ENCODE measurements around the gene RNF150.
"Not testable (repeated sequence)": the region's sequence is repeated elsewhere in the genome, so short reads cannot be mapped to it uniquely, and the experiment has no call there.

RNF150 gene

GRCh38 chr4:141075553-141075952, 57.7 kb downstream of the RNF150 start:
- no peak for DNase-seq (ENCODE audit: low read depth)

DNA sequence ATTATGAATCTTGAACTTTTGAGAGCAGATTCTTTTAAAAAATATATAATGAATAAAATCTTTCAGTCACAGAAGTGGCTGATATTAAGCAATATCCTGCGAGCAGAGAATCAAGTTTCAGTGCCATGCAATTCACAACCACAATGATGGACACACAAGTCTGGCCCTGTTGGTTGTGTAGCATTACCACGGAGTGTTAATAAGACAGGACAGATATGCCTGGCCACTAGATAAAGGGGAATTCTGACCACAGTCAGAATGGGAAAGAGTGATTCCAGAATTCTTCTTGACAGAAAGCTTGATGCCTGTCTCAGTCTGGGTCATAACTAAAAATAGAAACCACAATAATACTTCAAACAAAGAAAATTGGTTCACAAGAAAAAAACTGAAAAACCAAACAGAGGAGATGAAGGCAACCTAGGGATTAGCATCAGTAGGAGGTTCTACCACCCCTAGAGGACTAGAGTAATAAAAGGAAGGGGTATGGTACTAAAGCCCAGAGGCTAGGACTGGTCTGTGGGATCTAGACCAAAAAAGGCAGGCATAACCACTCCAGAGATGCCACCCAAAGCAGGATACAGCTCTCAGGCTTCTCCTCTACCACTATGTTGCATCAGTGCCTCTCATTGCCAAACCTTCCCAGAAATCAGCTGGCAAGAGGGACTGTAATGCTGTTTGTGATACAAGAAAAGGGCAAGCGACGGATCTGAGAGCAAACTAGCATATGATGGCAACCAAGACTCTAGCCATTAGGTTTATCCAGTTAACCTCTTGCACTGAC, 59.0 kb downstream of the RNF150 start:
- no peak for DNase-seq (ENCODE audit: low read depth)

GRCh38 chr4:141066690-141067089, 66.6 kb downstream of the RNF150 start:
- DNase-seq (ENCODE audit: low read depth), result no peak

DNA sequence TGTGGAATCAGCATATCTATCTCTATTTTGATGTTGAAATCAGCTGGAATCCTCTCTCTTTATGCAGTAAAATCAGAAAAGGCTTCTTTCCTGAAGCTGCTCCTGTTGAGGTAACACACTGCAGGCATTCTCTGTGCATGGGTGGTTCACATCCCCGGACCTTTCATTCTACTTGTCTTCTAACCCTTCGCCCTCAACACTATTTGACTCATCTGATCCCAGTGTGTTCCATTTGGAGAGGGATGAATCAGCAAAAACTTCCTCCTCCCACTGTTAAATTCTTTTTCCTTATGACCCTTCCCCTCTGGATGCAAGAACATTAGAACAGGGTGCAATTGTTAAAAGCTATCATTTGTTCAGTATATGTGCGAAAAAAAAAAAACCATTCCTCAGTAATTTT, 67.4 kb downstream of the RNF150 start:
- DNase-seq (ENCODE audit: low read depth), result no peak

GRCh38 chr4:141062651-141063050, 70.6 kb downstream of the RNF150 start:
- DNase-seq (ENCODE audit: low read depth), result no peak

DNA sequence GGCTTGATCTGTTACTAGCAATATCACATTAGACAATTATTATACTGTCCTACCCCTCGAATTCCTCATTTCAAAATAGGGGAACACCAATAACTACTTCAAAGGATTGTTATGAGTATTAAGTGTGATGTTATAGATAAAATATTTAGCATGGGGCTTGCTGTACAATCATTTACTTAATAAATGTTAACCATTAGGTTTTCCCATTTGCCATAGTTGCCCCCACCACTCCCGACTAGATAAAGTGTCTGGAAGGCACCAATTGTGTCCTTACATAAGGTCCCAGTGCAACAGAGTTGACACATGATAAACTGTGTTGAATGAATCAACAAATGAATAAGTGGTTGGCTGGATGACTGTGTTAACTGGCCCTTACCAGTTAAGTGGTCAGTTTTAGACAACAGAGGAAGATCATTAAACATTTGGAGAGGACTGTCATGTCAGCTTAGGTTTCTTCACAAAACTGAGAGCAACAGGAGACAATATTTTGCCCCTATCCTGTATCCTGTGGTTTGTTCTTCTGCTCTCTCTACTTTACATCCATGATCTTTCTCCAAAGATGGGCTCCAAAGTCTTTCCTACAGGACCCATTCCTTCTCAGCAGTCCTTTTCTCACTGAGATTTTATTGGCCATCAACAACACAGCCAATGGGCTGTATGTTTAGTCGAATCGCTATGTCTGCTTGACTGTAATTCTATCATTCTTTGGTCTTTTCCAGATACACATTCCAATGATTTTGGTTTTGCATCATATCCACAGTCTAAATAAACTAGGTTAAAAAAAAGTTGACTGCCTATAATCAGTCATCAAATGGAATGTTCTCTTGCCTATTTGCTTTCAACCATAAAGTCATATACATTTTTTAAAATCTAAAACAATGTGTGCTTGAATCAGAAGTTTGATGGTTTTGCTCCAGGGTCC, 74.4 kb downstream of the RNF150 start:
- DNase-seq (ENCODE audit: low read depth), result no peak

DNA sequence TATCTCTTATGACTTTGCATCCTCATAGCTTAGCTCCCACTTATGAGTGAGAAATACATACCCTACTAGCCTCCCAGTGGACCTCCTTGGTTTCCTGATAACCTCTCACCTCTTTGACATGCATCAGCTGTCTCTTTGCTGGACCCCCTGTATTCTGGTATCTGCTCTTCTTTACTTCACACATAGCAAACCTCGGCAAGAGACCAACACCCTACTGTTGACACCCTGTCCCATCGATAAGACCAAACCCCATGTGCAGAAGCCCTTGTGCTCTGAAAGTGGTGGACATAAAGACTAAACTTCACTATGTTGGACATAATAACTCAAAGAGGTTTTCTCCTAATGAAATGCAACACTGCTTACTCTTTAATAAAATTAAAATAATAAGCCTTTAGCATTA, 75.7 kb downstream of the RNF150 start:
- no peak for DNase-seq (ENCODE audit: low read depth)

DNA sequence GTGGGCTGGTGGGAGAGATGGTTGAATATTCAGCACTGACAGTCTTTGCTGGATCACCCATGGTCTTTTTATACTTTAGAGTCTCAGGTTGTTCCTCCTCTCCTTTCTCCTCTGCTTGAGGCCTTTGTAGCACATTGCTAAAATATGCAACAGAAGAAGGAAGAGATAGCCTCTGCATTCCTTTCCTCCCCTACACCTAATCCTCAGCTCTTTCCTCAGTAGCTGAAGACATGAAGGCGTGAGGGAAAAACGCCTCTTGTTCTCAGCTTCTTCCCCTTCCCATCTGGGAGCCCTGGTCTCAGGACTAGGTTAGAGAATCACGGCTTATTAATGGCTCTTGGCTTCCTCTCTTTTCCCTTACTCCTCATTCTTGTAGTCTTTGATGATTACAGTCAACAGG, 76.8 kb downstream of the RNF150 start:
- no peak for DNase-seq (ENCODE audit: low read depth)

DNA sequence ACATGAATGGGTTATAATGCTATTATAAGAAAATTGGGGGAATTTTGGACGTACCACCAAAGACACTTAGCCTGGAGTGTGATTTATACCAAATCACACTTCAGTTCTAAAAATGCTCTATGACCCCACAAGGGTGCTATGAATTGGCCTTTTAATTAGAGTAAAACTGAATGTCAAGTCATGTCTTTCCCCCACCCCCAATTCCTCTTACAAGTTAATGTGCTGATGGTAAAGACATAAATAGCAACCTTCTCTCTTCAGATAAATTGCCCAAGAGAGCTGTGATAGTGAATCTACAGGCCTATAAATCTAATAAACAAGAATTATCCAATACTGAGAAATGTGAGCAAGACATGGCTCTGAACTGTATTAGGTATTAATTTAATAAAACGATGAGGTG, 78.8 kb downstream of the RNF150 start:
- DNase-seq (ENCODE audit: low read depth), result no peak

GRCh38 chr4:141050999-141051398, 82.3 kb downstream of the RNF150 start:
- DNase-seq (ENCODE audit: low read depth), result not testable (repeated sequence)

- DNase-seq (ENCODE audit: low read depth), result no peak
These were observed 85.9 kb downstream of the RNF150 start for GRCh38 chr4:141047228-141047884.

- no peak for DNase-seq (ENCODE audit: low read depth)
These were observed 87.0 kb downstream of the RNF150 start for GRCh38 chr4:141046255-141046654.

DNA sequence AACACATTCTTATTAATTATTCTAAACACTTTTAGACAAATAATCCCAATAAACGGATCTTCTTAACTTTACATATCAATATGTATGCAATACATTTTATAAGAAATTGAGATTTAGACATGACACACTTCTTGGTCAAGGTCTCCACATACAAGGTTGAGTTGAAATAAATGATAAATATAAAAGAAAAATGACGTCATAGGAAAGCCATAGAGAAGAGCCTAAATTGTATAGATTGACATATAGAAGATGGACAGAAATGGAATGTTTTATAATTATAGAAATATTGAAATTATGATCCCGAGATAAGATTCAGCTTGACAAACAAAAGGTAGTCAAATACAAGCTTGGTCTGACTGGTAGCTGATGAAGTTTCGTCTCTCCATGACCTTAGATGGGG, 87.4 kb downstream of the RNF150 start:
- DNase-seq (ENCODE audit: low read depth), result no peak

- DNase-seq (ENCODE audit: low read depth), result no peak
These were observed 92.2 kb downstream of the RNF150 start for GRCh38 chr4:141041021-141041476.

GRCh38 chr4:141039156-141039555, 94.1 kb downstream of the RNF150 start:
- DNase-seq (ENCODE audit: low read depth), result no peak

DNA sequence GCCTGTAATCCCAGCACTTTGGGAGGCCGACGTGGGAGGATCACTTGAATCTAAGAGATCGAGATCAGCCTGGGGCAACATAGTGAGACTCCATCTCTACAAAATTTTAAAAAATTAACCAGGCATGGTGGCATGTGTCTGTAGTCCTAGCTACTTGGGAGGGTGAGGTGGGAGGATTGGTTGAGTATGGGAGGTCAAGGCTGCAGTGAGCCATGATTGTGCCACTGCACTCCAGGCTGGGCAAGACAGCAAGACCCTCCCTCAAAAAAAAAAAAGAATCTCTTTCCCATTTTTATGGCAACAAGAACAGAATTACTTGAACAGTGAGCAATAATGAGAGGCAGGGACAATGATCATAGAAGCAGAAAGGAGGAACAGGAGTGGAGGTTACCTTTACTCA, 94.8 kb downstream of the RNF150 start:
- no peak for DNase-seq (ENCODE audit: low read depth)

DNA sequence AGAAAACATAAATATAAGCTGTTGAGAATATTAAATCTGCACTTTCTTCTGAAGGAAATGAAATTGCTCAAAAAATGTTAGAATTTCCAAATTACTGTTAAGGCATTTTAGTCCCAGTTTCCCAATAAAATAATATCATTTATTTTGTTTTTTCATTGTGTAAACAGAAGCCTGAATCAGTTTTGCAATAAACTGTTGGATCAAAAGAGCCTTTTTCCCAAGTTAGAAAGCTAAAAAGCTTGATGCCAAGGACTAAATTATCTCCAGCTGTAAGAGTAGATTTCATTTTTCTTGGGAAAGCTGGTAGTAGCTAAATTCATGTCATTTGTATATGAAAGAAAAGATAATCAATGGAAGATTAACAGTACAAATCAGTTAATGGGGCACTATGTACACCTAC, 95.8 kb downstream of the RNF150 start:
- no peak for DNase-seq (ENCODE audit: low read depth)

DNA sequence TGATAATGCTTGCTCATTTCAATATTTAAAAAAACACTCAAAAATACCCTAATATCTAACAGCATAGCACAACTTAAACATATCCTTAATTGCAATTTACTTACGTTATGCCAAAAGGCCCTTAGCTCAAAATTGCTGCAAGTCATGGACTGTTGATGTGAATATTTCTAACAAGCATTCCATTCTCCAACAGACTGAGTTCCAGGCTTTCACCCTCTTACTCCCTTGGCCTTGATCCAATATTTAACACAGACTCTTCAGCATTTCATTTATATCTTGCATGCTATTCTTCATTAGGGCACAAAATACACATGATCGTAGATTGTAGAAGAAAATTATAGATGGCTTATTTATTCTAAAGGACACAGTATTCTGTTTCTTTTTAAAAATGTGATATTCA, 96.5 kb downstream of the RNF150 start:
- DNase-seq (ENCODE audit: low read depth), result no peak

DNA sequence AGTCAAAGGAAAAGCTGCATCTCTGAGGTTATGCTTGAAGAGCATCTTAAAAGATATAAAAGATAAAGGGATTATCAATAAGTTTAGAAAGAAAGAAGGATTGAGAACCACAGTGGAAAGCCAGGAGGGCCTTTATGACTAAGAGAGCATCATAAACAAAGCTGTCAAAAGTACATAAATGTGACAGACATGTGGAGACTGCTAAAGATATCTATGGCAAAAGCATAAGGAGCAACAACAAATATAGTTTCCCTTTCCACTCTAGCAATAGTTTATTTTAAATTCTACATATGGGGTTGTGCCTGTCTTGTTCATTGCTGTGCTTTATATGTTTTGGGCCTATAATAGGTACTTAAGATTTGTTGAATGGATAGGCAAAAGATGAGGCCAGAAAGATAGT, 97.3 kb downstream of the RNF150 start:
- DNase-seq (ENCODE audit: low read depth), result no peak

- DNase-seq (ENCODE audit: low read depth), result no peak
These were observed 105.2 kb downstream of the RNF150 start for GRCh38 chr4:141028024-141028529.

DNA sequence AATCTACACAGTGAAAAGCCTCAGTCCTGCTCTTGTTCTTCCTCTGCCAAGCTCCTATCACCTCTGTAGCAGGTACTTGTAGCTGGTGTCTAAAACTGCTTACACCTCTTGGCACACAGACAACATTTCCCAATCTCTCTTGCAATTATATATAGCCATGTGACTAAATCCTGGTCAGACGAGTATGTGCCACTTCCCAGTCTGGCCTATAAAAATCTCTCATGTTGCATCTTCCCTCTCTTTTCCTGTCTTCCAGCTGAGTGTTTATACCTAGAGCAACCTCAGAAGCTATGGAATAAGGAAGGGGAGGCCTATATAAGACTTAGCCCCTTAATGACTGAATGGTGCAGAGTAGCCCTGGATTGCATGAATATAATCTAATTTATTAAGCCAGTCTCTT, 105.8 kb downstream of the RNF150 start:
- no peak for DNase-seq (ENCODE audit: low read depth)

- DNase-seq (ENCODE audit: low read depth), result no peak
These were observed 106.4 kb downstream of the RNF150 start for GRCh38 chr4:141026900-141027299.
